PC-3 (cell line): Measurements from ENCODE around the gene NOD1. TPM values are rescaled to one million over a fixed set of nuclear protein-coding genes. Genes with fewer than 3 reads are reported as not detected.

Experiments used
- ATAC-seq: fragments of 200-7000 bp; cut with Tn5 transposase; 2 replicates; pipeline ENCODE4 v1.9.1; 2020; ENCODE audit warnings: mild to moderate bottlenecking, moderate library complexity
- BruUV-seq: library from RNA; stranded (reverse); fragments of 400-500 nt; replicated peaks from 2 replicates; lab custom pipeline; 2021; lab: Mats Ljungman, UMichigan
- CTCF ChIA-PET: fragments of 300-600 bp; sonication (Branson Sonifier 250); formaldehyde crosslinking; loops from one replicate; lab custom pipeline; 2022; ENCODE audit warnings: antibody characterized with exemption; lab: Charles Lee
- POLR2A ChIA-PET: fragments of 300-600 bp; sonication (Branson Sonifier 250); formaldehyde crosslinking; loops from one replicate; lab custom pipeline; 2022; ENCODE audit warnings: antibody characterized with exemption; ENCODE audit not compliant: unreplicated experiment; lab: Charles Lee
- DNase-seq: peaks from one replicate; pipeline ENCODE4 v3.0.0-alpha.2; 2015
- H2AFZ ChIP-seq: fragments of 300-600 bp; sonication (generic); 2 replicates; pipeline ENCODE4 v1.6.0; 2016; ENCODE audit warnings: antibody characterized with exemption, low read length
- H3F3A ChIP-seq: fragments of 300-600 bp; sonication (generic); one replicate; pipeline ENCODE4 v1.6.0; 2017; ENCODE audit warnings: antibody characterized with exemption, low read length, control low read depth, mild to moderate bottlenecking; ENCODE audit not compliant: unreplicated experiment
- H3K27ac ChIP-seq: fragments of 300-600 bp; sonication (generic); 2 replicates; pipeline ENCODE4 v1.5.1; 2016; ENCODE audit warnings: mild to moderate bottlenecking, low read length
- H3K27me3 ChIP-seq: fragments of 300-600 bp; sonication (generic); 2 replicates; pipeline ENCODE4 v1.6.1; 2016; ENCODE audit warnings: low read length, mixed read lengths
- H3K36me3 ChIP-seq: fragments of 300-600 bp; sonication (generic); 2 replicates; pipeline ENCODE4 v1.6.1; 2016; ENCODE audit warnings: low read depth, mixed run types, low read length, mixed read lengths
- H3K4me1 ChIP-seq: fragments of 300-600 bp; sonication (generic); 2 replicates; pipeline ENCODE4 v1.5.1; 2016; ENCODE audit warnings: low read length; ENCODE audit not compliant: insufficient read depth
- H3K4me2 ChIP-seq: fragments of 300-600 bp; sonication (generic); 2 replicates; pipeline ENCODE4 v1.6.0; 2016; ENCODE audit warnings: low read length
- H3K4me3 ChIP-seq: fragments of 300-600 bp; sonication (generic); 2 replicates; pipeline ENCODE4 v1.5.1; 2016; ENCODE audit warnings: mild to moderate bottlenecking, low read length, mixed read lengths
- H3K79me2 ChIP-seq: fragments of 300-600 bp; sonication (generic); 2 replicates; pipeline ENCODE4 v1.6.1; 2017; ENCODE audit warnings: low read length, mixed read lengths
- H3K9ac ChIP-seq: fragments of 300-600 bp; sonication (generic); 2 replicates; pipeline ENCODE4 v1.6.0; 2016; ENCODE audit warnings: mild to moderate bottlenecking, low read length
- H3K9me2 ChIP-seq: fragments of 300-600 bp; sonication (generic); replicated peaks from 2 replicates; pipeline ENCODE4 v1.6.1; 2016; ENCODE audit warnings: mixed run types, low read length, mixed read lengths
- H3K9me3 ChIP-seq: fragments of 300-600 bp; sonication (generic); 2 replicates; pipeline ENCODE4 v1.6.1; 2016; ENCODE audit warnings: low read length, mixed read lengths
- H4K20me1 ChIP-seq: fragments of 300-600 bp; sonication (generic); 2 replicates; pipeline ENCODE4 v1.6.1; 2016; ENCODE audit warnings: low read length, mixed read lengths
- EZH2 ChIP-seq: fragments of 300-600 bp; sonication (generic); IDR thresholded peaks from one replicate; pipeline ENCODE4 v1.6.1; 2017; ENCODE audit warnings: antibody characterized with exemption, mild to moderate bottlenecking, low read length; ENCODE audit not compliant: unreplicated experiment
- EZH2phosphoT487 ChIP-seq: fragments of 300-600 bp; sonication (generic); IDR thresholded peaks from 2 replicates; pipeline ENCODE4 v1.6.1; 2018; ENCODE audit warnings: mild to moderate bottlenecking, antibody characterized with exemption, low read length, borderline replicate concordance
- intact Hi-C: fragments of 100-400 bp; cut with micrococcal nuclease; formaldehyde crosslinking; loops from 2 replicates; pipeline ENCODE4 v1.9.0; 2023
- total RNA-seq: library from RNA; depleted of rRNA; stranded (reverse); fragments of >200 nt; gene quantifications from 2 replicates; pipeline ENCODE4 v1.2.3, GENCODE V29; 2014
- TF ChIP-seq, protein P1 (sequence below): fragments of 300-600 bp; sonication (generic); conservative IDR thresholded peaks from 2 replicates; pipeline ENCODE4 v1.5.1; 2017; ENCODE audit warnings: antibody characterized with exemption, low read depth, mild to moderate bottlenecking, low read length

Gene NOD1
- total RNA-seq, 1 experiment from 2014 or later = 5.9 TPM

DNA sequence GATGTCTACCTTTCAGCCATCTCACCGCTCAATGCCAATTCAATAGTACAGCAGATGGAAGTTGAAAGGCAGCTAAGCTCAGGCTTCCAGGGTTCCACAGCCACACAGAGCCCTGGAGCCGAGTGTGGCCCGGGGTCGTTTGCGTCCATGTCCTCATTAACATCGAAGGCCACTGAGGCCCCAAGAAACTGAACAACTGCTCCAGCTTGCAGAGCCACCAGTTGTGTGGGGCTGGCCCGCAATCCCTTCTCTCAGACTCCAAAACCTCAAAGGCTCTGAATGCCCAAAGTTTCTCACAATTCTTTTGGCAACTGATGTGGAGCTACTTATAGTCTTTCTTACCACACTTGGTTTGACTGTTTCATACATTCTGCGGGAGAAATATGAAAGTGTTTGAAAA, 31.1 kb downstream of the NOD1 start:
- Histone ChIP-seq H3K9ac (no peak overlapping the region), H3F3A (no peaks in the 10 kb centered on the region), H4K20me1 (no peaks in the 10 kb centered on the region), H3K27ac (no peak overlapping the region), H3K79me2 (no peaks in the 10 kb centered on the region), H3K4me3 (no peak overlapping the region), H3K4me1 (no peaks in the 10 kb centered on the region), H2AFZ (no peak overlapping the region), H3K4me2 (no peak overlapping the region), H3K9me2 (no peaks in the 10 kb centered on the region), H3K27me3 (no peaks in the 10 kb centered on the region), H3K9me3 (no peaks in the 10 kb centered on the region), H3K36me3 (no peaks in the 10 kb centered on the region; the same call in 1 of the 2 replicates)
- no peak for DNase-seq
- CTCF ChIA-PET = no interaction called here
- no peak for ATAC-seq
- POLR2A ChIA-PET = no interaction called here
- no TSS peak for BruUV-seq
- intact Hi-C loops = no loop called here
- TF ChIP-seq EZH2 (no peak), EZH2phosphoT487 (no peak)
- TF ChIP-seq, protein P1, sequence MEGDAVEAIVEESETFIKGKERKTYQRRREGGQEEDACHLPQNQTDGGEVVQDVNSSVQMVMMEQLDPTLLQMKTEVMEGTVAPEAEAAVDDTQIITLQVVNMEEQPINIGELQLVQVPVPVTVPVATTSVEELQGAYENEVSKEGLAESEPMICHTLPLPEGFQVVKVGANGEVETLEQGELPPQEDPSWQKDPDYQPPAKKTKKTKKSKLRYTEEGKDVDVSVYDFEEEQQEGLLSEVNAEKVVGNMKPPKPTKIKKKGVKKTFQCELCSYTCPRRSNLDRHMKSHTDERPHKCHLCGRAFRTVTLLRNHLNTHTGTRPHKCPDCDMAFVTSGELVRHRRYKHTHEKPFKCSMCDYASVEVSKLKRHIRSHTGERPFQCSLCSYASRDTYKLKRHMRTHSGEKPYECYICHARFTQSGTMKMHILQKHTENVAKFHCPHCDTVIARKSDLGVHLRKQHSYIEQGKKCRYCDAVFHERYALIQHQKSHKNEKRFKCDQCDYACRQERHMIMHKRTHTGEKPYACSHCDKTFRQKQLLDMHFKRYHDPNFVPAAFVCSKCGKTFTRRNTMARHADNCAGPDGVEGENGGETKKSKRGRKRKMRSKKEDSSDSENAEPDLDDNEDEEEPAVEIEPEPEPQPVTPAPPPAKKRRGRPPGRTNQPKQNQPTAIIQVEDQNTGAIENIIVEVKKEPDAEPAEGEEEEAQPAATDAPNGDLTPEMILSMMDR = no peak

DNA sequence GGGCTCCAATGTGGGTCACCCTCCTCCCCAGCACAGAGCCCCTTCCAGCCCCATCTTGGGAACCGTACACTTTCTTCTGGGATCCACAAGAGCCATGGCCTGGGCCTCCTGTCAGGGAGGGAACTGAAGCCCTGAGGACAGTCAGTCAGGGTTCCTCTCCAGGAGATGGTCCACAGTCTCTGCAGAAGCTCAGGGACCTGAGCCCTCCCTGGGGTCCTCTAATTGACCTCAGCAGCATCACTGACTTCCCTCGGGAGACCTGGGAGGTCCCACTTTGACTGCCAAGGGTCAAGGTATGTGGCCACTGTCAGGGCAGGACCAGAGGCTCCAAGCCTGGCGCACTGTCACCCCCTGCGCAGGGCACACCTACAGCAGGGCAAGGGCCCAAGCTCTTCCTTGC, 32.3 kb downstream of the NOD1 start:
- Histone ChIP-seq H3K4me3 (no peak overlapping the region), H3K36me3 (no peaks in the 10 kb centered on the region; the same call in 1 of the 2 replicates), H3K9me3 (no peaks in the 10 kb centered on the region), H3K9me2 (no peaks in the 10 kb centered on the region), H4K20me1 (no peaks in the 10 kb centered on the region), H3K4me2 (no peak overlapping the region), H2AFZ (no peak overlapping the region), H3K27ac (no peak overlapping the region), H3K79me2 (no peaks in the 10 kb centered on the region), H3K27me3 (no peaks in the 10 kb centered on the region), H3K9ac (no peak overlapping the region), H3F3A (no peaks in the 10 kb centered on the region), H3K4me1 (no peaks in the 10 kb centered on the region)
- TF ChIP-seq, protein P1 = no peak
- no peak for TF ChIP-seq EZH2
- TF ChIP-seq EZH2phosphoT487 = no peak
- POLR2A ChIA-PET = no interaction called here
- BruUV-seq = no TSS peak
- intact Hi-C loops = no loop called here
- ATAC-seq = no peak
- DNase-seq = no peak
- CTCF ChIA-PET = no interaction called here

DNA sequence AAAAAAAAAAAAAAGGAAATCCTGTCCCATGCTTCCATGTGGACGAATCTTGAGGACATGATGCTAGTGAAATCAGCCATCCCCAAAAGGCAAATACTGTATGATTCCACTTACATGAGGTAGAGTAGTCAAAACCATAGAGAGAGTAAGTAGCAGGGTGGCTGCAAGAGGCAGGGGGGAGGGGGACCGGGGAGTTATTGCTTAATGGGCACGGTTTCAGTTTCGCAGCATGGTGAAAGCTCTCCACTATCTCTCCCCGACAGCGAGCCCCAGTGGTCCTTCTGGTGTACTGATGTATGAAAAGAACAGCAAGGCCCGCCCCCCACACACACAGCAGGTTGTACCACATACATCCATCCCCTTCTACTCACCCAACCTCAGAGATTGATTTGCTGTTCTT, 32.8 kb downstream of the NOD1 start:
- Histone ChIP-seq H2AFZ (no peak overlapping the region), H3K9me2 (no peaks in the 10 kb centered on the region), H3K9me3 (no peaks in the 10 kb centered on the region), H3K27ac (no peak overlapping the region), H3K4me1 (no peaks in the 10 kb centered on the region), H3K79me2 (no peaks in the 10 kb centered on the region), H4K20me1 (no peaks in the 10 kb centered on the region), H3F3A (no peaks in the 10 kb centered on the region), H3K27me3 (no peaks in the 10 kb centered on the region), H3K36me3 (no peaks in the 10 kb centered on the region; the same call in 1 of the 2 replicates), H3K9ac (no peak overlapping the region), H3K4me2 (no peak overlapping the region), H3K4me3 (no peak overlapping the region)
- ChIA-PET POLR2A (no interaction called here), CTCF (no interaction called here)
- TF ChIP-seq, protein P1 = no peak
- no peak for TF ChIP-seq EZH2phosphoT487
- TF ChIP-seq EZH2 = no peak
- intact Hi-C loops = no loop called here
- DNase-seq (no peak), ATAC-seq (no peak)
- no TSS peak for BruUV-seq
